GM21717 (cell line): ENCODE measurements around the gene SDC1.

Source experiments
- ATAC-seq: cut with Tn5 transposase; IDR thresholded peaks from one replicate; pipeline ENCODE4 v1.9.1; 2021; ENCODE audit warnings: mild to moderate bottlenecking, moderate library complexity; ENCODE audit not compliant: unreplicated experiment

SDC1 gene

DNA sequence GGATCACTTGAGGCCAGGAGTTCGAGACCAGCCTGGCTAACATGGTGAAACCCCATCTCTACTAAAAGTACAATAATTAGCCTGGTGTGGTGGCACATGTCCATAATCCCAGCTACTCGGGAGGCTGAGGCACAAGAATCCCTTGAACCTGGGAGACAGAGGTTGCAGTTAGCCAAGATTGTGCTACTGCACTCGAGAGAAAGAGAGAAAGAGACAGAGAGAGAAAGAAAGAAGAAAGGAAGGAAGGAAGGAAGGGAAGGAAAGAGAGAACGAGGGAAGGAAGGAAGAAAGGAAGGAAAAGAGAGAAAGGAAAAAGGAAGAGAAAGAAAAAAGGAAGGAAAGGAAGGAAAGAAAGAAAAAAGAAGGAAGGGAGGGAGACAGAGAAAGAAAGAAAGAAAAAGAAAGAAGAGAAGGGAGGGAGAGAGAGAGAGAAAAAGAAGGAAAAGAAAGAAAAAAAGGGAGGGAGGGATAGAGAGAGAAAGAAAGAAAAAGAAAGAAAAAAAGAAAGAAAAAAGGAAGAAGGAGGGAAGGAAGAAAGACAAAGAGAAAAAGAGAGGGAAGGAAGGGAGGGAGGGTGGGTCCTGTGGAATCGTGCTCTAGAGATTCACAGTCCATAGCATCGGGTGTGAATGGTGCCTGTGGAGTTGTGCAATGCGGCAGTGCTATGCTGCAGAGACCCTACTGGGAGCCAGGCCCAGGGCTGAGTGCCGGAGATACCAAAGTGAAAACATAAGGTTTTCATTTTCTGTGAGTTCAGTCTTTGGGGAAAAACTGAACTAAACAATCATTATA is 4.6 kb upstream of the SDC1 start:
- no peak for ATAC-seq

DNA sequence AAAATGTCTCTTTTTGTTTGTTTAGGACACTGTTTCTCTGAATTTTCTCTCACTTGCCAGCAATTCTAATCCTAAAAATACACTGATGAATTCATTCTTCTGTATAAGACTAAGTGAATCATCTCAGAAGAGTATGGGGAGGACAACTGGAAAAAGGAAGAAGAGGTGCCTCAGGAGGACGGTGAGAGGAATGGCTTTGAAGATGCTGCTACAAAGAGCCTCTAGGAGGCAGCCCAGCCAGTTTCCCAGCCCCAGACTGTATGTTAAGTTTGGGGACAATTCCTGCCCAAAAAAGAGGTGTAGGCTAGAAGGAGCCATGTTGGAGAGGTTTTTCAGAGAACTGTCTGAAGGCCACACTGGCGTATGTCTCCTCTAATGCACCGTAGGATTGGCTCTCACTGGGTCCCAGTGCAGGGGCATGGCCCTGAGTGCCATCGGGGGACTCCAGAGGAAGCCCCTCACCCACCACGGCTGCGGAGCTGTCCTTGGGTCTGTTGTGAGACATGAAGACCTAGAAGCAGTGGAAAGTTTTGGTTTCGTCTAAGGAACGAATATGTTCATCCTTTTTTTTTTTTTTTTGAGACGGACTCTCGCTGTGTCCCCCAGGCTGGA is 3.1 kb upstream of the SDC1 start:
- ATAC-seq: no peak

DNA sequence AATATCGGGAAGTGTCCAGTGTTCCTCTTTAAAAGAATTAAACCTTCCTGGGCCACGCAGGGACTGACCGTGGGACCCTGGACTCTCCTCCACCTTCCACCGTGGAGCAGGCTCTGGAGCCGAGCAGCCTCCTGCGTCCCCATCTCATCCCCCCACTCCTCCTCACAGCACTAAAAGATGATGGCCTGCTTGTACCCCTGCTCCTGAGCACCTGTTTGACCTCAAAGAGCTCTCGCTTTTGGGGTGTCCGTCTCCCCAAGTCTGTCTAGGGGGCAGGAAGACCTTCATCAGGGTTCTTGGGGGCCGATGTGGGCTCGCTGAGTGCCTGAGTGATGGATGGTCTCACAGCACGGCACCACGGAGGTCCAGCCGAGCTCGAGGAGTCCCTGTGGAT is 1.2 kb upstream of the SDC1 start:
- ATAC-seq: no peak

DNA sequence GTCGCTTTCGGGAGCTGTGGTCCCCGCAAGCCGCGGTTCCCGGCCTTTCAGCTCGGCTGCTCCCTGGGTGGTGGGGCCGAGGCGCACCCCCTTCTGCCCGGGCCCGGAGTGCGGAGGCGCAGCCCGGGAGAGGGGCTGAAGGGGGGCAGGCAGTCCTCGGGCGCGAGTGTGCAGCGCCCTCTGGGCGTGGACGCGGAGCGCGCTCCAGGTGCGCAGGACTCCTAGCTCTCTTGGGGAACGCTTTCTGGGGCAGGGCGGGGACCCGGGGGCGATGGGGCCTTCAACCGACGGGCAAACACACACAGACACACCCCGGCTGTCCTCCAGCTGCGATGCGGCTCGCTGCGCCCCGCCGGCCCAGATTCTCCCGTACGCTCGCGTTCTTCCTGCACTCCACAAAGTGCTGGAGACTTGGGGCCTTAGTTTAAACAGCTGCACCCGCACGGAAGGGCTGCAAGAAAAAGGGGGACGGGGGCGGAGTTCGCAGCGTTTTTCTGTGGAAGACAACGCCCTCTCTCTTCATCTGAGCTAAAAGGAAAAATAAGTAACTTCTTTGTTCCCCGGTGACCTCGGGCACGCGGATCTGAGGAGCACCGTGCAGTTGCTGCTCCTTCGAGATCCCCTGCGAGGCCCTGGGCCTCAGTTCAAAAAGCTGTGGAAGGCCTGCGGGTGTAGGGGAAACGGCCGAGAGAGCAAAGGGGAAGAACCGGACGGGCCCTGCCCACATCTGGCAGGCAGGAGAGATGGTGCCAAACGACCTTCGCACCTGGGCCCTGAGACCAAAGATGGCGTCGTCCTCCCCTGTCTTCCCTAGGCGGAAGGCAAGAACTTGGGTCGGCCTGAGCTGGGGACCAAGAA is 593 bp upstream of the SDC1 start:
- peak; percentile 39 for ATAC-seq

DNA sequence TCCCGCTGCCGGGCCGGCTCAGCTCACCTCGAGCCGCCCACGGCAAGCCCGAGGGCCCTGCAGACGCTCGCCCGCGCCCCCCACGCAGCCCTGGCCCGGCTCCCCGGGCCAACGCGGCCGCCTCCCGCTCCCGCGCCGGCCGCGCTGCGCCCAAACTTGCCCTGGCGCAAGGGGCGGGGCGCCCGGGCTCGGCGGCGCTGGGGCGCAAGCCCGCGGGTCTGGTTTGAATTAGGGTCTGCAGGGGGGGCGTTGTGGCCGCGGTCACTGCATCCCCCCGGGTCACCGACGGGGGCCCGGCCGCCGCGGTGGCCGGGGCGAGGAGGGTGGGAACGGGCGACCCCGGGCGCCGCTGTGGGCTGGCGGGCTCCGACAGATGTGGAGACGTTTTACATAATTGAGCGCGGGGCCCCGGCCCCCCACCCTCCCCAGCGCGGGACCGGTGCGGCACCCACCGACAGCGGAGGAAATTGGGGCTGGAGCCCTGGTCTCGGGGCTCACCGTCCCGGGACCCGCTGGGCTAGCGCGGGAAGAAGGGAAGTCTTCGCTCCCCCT is 690 bp downstream of the SDC1 start:
- ATAC-seq: no peak

DNA sequence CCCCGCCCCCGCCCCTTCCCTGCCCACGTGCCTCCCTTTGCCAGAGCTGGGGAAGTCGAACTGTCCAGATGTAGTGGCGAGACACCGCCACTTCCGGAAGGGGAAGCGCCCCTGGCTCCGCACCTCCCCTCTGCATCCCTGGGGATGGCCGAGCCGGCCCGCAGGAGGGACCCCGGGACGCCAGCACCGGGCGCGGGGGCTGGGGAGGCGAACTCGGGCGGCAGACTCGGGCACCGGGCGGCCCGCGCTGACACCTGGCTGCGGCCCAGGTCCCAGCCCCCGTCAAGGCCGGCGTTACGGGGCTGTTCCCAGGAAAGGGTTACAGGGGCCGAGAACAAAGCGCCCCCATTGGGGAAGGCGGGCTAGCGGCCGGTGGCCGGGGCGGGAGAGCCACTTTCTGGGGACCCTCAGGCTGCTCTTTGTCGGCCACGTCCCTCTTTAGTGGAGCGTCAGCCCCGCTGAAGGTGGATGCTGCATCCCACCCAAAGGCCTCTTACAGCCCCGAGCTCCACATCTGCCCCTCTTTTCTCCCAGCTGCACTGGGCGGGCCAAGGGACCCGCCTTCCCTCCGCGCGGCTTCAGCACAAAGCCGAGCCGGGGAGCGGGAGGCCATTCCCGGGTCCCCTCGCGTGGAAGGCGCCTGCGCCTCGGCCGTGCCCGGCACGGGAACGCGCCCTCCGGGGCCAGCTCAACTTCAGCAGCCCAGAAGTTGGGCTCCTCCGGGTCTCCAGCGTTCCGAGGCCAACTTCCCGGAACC is 1.3 kb downstream of the SDC1 start:
- ATAC-seq: no peak

DNA sequence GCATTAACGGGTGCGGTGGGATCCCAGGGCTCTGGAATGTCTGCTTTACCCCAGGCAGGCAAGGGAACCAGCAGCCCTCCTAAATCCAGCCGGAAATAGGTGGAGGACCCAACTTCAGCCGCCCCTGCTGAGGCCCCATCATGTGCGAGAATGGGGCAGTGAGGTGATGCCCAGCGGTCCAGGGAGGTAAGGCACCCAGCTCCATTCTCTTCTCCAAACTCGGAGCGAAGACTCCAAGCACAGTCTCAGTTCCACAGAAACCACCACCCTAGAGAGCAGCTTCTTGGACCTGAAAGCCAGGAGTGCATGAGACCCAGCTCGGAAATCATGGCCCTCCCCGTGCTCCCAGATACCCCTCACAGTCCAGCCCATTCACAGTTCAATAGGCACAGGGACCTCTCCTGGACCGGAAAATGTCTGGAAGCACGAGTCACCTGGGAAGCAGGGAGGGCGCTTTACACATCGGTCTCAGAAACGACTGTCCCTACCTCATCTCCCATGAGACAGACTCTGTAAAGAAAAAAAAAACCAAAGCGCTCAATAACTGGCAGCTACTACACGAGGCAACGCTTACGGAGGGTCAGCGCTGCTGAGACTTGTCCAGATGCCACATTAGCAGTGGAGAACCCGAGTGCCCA is 2.0 kb downstream of the SDC1 start:
- no peak for ATAC-seq

DNA sequence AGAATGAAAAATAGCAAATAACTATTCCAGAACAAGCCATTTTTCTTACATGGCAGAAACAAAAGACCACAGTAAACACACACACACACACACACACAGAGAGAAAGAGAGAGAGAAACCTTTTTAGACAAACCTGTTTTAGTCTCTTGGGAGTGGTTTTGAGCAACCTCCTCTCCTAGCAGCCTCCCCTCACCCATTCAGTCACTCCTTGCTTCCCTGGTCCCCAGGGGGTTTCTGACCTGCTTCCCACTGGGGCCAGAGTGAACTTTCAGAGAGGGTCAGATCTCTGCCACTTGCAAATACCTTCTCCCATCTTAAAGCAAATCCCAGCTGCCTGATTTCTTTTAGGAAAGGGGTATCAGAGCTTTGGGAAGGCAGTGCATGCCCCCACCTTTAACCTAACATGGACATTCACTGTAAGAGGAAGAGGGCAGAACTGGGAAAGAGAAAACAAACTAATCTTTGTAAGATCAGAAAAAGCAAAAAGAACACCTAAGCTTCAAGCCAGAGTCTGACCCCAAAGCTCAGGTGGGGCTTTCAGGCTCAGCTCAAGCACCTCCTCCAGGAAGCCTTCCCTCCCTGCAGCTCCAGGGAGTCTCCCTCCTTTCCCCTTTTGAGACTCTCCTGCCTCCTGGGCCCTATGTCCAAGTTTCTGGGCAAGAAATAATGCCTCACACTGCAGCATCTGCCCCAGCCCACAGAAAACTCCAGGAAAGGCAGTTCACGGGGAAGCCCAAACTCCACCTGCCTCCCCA is 2.7 kb downstream of the SDC1 start:
- ATAC-seq: no peak

DNA sequence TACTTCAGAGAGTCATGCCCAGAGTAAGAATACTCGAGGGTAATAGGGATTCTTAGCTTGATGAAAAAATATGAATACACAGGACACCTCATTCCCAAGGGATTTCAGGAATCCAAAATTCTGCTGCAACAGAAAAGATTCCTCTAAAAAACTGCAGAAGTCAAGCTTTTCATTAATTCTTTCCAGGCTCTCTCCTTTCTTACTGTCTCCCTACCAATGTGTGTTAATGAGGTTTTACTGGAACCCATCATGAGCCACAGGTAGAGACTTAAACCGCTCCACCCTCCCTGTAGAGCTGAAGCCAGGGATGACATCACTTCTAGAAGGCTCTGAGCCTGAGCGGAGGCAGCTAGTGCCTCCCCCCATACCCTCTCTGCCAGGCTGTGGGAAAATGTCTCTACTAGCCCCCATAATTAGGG is 3.4 kb downstream of the SDC1 start:
- ATAC-seq: no peak

DNA sequence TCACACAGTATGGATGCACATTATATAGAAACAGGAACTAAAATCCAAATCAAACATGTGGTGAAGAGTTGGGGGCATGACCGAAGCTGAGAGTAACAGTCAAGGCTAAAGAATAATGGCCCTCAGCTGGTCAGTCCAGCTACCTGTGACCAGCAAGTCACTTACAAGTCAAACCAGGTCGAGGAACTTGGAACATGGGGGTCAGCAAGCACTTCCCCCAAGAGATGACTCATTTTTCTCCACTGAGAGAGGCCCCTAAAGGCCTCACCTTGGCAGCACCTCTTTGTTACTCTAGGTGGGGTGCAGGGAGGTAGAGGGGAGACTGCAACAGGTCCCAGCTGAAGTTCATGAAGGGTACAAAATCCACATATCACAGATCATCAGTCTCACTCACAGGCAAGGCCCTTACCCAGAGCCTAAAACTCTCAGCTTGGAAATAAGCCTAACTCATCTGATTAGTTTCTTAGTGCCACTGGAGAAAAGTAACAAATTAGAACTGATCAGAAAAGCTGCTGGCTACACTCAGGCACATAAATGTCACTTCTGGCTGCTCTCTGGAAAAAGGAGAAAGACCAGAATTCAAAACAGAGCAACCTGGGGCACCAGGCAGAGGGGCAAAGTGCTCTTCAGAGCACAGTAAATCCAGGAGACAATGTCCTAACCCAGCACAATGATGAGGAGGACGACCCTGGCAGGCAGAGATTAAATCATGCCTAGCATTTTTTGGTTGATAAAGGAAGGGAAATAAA is 4.0 kb downstream of the SDC1 start:
- no peak for ATAC-seq

DNA sequence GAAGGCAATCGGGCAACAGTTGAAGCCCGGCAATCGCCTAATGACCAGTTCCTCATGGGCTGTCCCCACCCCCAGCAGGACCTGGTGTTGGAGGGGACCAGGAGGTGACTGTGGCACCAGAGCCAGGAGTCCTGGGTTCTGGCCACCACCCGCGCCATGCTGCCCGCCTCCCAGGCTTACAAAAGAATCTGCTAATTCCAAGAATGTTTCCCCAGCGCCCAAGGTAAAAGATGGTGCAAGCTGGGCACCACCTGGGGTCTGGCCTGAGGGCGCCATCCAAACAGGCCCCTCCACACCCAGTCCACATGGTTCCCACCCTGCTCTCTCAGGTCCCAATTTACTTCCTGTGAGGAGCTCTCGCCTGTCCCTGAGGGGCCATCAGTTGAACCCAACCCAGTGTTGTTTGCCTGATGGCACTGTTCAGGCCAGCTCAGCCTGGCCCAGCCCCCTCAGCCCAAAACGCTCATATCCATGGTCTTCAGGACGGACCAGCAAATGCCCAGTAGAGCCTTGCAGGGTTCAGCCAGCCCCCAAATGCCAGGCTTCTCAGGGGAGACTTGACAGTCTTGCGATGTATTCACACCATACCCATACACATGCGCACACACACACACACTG is 5.1 kb downstream of the SDC1 start:
- ATAC-seq: no peak

DNA sequence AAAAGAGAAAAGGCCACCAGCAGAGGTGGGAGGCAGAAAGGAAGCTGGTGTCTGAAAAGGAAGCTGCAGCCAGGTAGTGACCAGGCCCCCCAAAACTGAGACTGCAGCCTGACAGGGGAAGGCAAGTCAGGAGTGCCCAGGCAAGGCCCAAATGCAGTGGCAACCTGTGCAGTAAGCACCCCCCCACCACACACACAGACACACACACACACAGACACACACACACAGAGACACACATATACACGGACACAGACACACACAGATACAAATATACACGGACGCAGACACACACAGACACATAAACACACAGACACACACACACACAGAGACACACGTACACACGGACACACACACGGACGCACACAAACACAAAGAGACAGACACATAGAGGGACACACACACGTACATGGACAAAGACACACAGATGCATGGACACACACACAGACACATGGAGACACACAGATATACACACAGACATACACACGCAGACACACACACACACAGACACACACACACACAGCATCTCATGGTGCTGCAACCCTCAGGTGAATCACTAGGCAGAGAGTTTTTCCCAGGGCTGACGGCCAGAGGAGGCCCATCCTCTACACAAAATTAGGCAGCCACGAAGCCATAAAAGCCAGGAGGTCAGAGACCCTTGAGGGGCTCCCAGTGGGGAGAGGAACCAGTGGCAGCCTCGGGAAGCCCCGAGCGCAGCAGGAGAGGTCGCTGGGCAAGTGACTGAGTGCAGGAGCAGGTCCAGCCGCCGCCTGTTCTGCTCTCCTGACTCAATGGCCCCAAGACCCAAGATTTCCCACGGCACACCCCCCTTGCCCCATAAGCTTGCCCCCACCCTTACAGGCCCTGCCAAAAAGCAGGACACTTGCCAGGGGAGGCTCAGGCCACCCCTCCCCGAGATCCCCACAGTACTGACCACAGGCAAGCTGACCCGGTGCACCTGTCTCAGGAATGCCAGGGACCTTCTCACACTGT is 6.3 kb downstream of the SDC1 start:
- no peak for ATAC-seq

DNA sequence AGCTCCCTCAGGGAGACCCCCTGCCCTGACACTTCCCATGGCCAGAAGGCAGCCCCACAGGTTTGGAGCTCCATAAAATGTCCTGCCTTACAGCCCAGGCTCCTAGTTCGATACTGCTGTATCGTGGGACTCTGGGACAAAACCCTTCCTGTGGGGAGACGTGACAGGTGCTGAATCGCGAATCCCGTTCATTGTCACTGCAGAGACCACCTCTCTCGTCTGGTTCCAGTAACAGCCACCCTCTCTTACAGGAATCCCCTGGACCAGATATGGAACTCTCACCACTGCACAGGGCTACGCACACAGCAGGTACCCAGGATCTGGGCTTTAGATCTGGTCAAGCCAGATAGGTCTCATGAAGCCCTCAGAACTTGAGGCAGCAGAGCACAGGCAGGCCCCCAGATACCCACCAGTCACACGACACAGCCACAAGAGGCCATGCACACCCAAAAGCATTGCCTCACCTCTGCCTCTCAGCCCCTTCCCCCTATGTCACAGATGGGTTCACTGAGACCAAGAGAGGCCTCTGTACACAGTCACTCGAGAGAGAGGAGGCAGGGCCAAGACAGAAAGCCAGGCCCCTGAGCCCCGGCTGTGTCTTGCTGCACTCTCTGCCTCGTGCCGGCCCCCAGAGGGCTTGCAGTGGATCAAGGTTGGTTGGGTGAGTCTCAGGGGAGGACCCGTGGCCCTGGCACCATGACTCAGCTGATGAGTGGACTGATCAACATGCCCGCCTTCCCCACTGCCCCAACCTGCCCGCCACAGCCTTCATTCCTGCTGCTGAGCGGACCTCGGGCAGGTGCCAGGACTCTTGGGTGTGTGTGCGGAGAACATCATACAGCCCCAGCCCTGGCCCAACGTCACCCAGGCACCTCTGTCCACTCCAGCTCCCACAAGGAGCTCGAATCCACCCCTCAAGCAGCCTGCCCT is 7.6 kb downstream of the SDC1 start:
- no peak for ATAC-seq

DNA sequence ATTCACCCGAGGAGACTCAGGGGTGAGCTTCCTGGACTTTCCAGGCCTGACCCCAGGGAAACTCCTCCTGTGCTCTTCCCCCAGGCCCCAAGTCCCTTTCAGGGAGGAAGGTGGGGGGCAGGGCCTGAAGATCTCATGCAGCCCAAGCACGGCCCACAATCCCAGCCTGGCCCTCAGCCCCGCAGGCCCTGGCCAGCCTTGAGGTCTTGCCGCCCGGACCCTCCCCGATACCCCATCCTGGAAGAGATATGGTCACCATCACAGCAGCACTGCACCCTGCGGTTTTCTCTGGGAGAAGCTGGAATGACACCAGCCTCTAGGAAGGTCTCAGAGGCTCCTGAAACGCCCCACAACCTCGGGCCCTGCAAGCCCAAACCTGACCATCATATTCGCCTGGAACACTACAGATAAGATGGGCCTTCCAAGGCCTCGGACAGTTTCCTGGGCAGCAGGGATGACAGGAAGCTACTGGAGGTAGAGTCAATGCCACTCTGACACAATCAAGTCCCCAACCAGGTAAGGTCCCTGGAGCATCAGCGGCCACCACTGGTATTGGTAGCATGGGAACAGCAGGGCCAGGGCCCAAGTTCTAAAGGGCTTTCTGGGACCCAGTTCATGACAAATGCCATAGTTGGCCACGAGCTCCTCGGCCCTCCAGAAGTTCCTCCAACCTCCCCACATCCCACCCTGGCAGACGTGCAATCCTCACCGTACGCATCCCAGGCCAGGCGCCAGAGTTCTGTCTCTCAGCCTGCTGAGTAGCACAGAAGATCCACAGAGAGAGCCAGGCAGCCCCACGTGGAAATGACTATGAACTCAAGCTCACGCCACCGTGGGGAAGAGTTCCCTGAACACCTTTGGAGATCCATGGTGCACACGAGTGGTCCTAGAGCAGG is 8.6 kb downstream of the SDC1 start:
- ATAC-seq: no peak
